NT2/D1 (cell line): Measurements from ENCODE around the gene FAF1.

Source experiments
- SUZ12 ChIP-seq: IDR thresholded peaks from 2 replicates; pipeline ENCODE4 v1.6.1; 2011; ENCODE audit not compliant: insufficient read length, insufficient read depth; ENCODE audit errors: extremely low read depth
- YY1 ChIP-seq: IDR thresholded peaks from 2 replicates; pipeline ENCODE4 v1.6.1; 2011; ENCODE audit not compliant: insufficient read length, insufficient read depth
- ZNF274 ChIP-seq: IDR thresholded peaks from 2 replicates; pipeline ENCODE4 v1.6.1; 2011; ENCODE audit warnings: mild to moderate bottlenecking, low read depth, low read length

DNA sequence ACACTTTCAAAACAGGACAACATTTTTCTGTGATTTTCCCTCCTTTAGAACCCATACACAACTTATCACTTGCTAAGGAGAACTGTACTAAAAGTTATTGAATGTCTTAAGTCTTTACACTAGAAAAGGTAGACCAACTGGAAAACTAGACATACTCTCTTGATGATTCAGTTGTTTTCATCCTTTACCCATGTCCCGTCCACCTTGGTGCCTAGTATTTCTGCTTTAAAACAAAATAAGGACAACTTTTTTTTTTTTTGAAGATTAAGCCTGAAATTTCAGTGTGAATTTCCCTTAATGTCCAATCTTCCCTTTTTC, 14.5 kb upstream of the FAF1 start:
- TF ChIP-seq ZNF274 (no peak), YY1 (no peak), SUZ12 (no peak)
